ENCODE results near the gene SLC30A5.
"Not testable (repeated sequence)": the region's sequence is repeated elsewhere in the genome, so short reads cannot be mapped to it uniquely, and the experiment has no call there.

Gene SLC30A5

GRCh38 chr5:69105996-69106906 is 12.4 kb downstream of the SLC30A5 start:
- no peak for DNase-seq

- not testable (repeated sequence) for DNase-seq
Observed at GRCh38 chr5:69108367-69108766, 14.6 kb downstream of the SLC30A5 start.

DNA sequence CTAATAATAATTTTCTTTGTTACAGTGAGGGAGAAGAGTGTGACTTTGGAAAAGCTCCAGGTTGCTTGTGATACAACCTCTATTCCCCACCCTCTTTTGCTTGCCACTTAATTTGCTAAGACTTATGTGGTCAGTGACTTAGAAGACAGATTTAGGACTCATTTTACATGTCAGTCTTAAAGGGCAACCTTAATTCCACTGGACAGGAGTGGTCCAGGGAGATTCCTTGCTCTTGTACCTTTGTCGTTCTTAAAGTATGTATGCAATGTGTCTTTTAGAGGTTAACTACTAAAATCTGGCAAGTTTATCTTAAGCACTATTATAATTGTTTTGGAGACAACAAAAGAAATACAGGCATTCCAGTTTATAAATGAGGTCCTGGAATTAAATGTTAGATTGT is 20.0 kb downstream of the SLC30A5 start:
- no peak for DNase-seq

DNA sequence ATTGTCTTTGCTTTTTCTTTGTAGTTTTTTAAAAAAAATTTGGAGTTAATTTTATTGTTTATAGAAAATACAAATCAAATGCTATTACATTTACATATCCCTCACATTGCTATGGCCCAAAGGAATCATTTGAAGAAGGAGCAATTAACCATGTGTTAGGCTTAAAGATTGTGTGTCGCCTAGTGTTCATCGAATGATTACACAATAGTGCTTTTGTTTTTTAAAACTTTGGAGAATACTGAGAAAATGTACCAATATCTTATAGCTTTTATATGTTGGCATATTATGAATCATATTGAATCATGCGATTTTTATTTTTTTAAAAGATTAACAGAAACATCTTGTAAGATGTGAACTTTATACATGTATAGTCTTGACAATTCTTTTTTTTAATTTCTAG is 21.7 kb downstream of the SLC30A5 start:
- no peak for DNase-seq

GRCh38 chr5:69129413-69129812 is 35.6 kb downstream of the SLC30A5 start:
- no peak for DNase-seq

- no peak for DNase-seq
Observed at GRCh38 chr5:69130241-69130640, 36.4 kb downstream of the SLC30A5 start.

DNA sequence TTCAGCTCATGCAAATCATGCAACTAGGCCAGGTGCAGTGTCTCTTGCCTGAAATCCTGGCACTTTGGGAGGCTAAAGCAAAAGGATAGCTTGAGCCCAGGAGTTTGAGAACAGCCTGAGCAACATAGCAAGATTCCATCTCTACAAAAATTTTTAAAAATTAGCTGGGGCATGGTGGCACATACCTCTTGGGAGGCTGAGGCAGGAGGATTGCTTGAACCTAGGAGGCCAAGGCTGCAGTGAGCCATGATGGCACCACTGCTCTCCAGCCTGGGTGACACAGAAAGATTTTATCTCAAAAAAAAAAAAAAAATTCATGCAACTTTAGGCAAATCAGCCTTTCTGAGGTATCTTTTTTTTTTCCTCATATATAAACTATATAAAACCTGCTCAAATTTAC is 37.5 kb downstream of the SLC30A5 start:
- DNase-seq = no peak

DNA sequence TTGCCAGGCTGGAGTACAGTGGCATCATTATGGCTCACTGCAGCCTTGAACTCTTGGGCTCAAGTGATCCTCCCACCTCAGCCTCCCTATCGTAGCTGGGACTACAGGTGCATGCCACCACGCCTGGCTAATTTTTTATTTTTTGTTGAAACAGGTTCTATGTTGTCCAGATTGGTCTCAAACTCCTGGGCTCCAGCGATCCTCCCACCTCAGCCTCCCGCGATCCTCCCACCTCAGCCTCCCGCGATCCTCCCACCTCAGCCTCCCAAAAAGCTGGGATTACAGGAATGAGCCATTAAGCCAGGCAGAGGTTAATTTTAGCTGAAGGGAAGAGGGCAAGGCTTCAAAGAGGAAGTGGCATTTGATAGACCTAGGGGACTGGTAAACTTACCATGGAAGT is 40.3 kb downstream of the SLC30A5 start:
- no peak for DNase-seq

GRCh38 chr5:69136293-69136692 is 42.5 kb downstream of the SLC30A5 start:
- no peak for DNase-seq

DNA sequence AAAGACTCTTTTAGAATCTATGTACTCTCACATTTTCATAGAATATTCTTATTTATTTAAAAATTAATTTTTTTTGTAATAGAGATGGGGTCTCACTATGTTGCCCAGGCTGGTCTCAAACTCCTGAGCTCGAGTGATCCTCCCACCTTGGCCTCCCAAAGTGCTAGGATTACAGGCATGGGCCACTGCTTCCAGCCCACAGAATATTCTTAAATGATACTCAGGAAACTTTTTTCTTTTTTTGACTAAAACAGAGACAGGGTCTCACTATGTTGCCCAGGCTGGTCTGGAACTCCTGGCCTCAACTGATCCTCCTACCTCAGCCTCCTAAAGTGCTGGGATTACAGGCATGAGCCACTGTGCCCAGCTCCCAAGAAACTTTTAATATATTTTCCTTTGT is 43.4 kb downstream of the SLC30A5 start:
- not testable (repeated sequence) for DNase-seq

DNA sequence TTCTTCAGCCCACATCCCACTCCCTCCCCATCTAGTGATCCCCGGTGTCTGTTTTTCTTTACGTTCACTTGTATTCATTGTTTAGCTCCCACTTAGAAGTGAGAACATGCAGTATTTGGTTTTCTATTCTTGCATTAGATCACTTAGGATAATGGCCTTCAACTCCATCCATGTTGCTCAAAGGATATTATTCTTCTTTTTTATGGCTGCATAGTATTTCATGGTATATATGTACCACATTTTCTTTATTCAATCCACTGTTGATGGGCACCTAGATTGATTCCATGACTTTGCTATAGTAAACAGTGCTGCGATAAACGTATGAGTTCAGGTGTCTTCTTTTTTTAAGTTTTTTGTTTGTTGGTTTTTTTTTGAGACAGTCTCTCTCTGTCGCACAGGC is 44.0 kb downstream of the SLC30A5 start:
- DNase-seq = no peak

GRCh38 chr5:69138766-69139165 is 45.0 kb downstream of the SLC30A5 start:
- DNase-seq = no peak

DNA sequence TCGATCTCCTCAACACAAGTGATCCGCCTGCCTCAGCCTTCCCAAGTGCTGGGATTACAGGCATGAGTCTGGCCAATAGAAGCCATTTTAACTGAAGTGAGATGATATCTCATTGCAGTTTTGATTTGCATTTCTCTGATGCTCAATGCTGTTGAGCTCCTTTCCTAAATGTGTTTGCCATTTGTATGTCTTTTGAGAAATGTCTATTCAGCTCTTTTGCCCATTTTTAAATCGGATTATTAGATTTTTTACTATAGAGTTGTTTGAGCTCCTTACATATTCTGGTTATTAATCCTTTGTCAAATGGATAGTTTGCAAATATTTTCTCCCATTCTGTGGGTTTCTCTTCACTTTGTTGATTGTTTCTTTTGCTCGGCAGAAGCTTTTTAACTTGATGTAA is 46.4 kb downstream of the SLC30A5 start:
- DNase-seq = not testable (repeated sequence)

GRCh38 chr5:69140827-69141226 is 47.0 kb downstream of the SLC30A5 start:
- no peak for DNase-seq

- DNase-seq = not testable (repeated sequence)
Observed at GRCh38 chr5:69148576-69148975, 54.8 kb downstream of the SLC30A5 start.

GRCh38 chr5:69148981-69149675 is 55.3 kb downstream of the SLC30A5 start:
- DNase-seq = no peak

- no peak for DNase-seq
Observed at GRCh38 chr5:69149676-69150010, 55.8 kb downstream of the SLC30A5 start.

DNA sequence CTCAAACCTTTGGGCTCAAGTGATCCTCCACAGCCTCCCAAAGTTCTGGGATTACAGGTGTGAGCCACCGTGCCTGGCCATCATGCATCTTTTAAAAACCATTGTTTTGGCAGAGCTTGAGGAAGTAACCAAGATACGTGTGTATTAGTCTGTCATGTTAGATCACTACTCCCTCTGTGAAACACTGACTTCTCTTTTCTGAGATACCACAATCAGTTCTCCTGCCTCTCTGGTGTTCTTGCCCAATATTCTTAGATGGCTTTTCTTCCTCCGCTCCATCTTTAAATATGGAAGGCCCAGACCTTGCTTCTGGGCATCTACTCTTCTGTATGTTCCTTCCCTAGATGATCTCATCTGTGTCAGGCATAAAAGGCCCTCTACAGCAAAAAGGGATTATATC is 58.9 kb downstream of the SLC30A5 start:
- DNase-seq = no peak

DNA sequence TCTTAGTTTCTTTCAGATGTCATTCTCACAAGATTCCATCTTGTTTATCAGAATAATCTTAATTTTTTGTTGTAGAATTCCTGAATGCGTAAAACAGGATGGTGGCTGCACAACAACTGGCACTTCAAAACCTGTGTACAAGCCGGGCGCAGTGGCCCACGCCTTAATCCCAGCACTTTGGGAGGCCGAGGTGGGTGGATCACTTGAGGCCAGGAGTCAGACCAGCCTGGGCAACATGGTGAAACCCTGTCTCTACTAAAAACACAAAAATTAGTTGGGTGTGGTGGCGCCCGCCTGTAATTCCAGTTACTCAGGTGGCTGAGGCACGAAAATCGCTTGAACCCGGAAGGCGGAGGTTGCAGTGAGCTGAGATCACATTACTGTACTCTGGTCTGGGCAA is 62.6 kb downstream of the SLC30A5 start:
- DNase-seq = no peak

DNA sequence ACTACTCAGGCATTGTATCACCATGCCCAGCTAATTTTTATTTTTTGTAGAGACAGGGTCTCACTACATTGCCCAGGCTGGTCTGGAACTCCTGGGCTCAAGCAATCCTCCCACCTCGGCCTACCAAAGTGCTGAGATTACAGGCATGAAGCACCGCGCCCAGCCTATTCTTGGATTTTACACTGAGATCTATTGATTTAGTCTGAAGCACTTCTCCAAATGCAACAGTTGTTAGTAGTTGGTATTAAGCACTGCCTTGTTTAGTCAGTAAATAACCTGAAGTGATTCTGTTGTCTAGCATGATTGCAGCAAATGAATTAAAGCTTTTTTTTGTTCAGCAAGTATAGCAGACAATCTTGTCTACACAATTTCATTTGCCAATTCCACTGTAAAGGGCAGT is 64.2 kb downstream of the SLC30A5 start:
- DNase-seq = no peak

DNA sequence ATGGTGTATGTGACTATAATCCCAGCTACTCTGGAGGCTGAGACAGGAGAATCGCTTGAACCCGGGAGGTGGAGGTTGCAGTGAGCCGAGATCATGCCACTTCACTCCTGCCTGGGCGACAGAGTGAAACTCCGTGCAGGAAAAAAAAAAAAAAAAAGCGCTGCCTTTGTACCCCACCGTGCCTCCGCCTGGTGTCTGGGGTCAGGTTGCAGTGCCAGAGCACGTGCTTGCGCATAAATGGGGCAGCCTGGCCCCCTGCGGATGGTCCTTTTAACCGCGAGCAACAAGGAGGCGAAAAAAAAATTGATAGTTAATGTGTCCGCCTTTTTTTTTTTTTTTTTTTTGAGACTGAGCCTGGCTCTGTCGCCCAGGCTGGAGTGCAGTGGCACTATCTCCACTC is 66.8 kb downstream of the SLC30A5 start:
- no peak for DNase-seq

DNA sequence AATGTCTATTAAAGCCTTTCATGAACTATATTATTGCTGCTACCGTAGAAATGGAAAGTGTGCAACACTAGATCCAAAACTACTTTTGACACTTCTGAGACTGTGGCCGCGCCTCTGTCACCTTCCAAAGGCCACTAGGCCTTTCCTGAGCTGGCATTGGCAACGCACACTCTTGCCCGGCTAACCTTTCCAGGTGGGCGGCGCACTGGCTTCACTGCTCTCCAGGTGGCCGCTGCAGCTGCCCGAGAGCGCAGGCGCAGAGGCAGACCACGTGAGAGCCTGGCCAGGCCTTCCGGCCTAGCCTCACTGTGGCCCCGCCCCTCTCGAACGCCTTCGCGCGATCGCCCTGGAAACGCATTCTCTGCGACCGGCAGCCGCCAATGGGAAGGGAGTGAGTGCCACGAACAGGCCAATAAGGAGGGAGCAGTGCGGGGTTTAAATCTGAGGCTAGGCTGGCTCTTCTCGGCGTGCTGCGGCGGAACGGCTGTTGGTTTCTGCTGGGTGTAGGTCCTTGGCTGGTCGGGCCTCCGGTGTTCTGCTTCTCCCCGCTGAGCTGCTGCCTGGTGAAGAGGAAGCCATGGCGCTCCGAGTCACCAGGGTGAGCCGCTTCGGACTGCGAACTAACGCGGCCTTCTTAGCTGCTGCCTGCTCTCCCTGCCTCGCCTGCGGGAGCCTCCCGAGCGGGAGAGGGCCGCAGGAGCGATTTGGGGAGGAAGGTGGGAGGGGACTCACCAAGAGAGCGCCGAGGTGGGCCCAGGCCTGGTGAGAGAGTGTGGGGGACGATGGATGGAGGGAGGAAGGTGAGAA is 73.1 kb downstream of the SLC30A5 start, which contains the start of gene CCNB1:
TSS of gene CCNB1 (plus strand) at position 465 of the 807 bp plus-strand sequence. CDS start at position 578, 113 bp downstream.
- DNase-seq = peak; percentile 97 to 98

DNA sequence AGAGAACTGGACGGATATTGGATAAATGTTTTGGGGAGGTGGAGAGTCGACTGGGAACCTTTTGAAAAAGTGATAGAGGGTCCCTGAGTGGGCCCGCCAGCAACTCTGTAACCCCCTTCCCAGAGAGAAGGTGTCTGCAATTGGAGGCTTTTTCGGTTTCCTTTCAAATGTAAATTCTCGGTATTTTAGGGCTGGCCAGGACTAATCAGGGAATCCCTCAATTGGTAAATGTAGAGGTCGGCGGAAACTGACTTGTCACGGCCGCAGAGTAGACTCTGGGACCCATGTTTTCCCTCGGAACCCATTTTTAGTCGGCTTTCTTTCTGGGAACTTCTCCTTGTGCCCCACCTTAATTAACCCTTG is 73.7 kb downstream of the SLC30A5 start:
- no peak for DNase-seq

All from CD4-positive, alpha-beta T cell treated with Interferon alpha-2 for 1 hour (primary cell).